Hepatocyte (in vitro differentiated cells): ENCODE results near the gene KLF2.

Experiments used
- EZH2 ChIP-seq: fragments of 200-600 bp; sonication (generic); IDR thresholded peaks from 2 replicates; pipeline ENCODE4 v1.6.1; 2016; ENCODE audit warnings: antibody characterized with exemption, mild to moderate bottlenecking, borderline replicate concordance
- EZH2phosphoT487 ChIP-seq: fragments of 200-600 bp; sonication (generic); IDR thresholded peaks from one replicate; pipeline ENCODE4 v1.6.1; 2018; ENCODE audit warnings: antibody characterized with exemption, mild to moderate bottlenecking, low read depth, moderate library complexity; ENCODE audit not compliant: unreplicated experiment, severe bottlenecking
- TF ChIP-seq, protein P1 (sequence below): fragments of 200-600 bp; sonication (generic); IDR thresholded peaks from 2 replicates; pipeline ENCODE4 v1.5.1; 2016; ENCODE audit warnings: antibody characterized with exemption, mild to moderate bottlenecking; ENCODE audit not compliant: poor library complexity

DNA sequence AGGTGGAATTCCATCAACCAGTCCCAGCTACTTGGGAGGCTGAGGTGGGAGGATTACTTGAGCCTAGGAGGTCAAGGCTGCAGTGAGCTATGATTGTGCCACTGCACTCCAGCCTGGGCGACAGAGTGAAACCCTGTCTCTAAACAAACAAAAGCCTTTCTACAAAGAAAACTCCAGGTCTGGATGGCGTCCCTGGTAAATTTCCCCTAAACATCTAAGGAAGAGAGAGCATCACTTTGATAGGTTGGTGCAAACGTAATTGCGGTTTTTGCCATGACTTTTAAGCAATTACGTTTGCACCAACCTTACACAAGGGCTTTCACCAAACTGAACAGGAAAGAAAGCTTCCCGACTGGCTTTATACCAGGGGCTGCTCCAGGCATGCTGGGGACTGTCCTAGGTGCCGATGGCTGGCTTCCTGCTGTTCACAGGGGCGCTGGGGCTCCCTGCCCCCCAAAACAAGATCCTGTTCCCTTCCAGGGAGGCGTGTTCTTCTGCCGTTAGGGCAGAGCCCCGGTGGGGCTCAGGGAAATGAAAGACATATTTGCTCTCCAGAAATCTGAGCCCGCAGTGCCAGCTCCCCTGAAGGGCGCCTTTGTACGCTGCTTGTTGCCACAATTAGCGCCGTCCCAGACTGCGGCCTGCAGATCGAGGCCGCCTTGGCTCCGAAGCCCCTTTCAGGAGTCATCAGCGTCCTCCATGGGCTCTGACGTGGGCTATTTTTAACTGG, 38.7 kb upstream of the KLF2 start:
- TF ChIP-seq, protein P1, sequence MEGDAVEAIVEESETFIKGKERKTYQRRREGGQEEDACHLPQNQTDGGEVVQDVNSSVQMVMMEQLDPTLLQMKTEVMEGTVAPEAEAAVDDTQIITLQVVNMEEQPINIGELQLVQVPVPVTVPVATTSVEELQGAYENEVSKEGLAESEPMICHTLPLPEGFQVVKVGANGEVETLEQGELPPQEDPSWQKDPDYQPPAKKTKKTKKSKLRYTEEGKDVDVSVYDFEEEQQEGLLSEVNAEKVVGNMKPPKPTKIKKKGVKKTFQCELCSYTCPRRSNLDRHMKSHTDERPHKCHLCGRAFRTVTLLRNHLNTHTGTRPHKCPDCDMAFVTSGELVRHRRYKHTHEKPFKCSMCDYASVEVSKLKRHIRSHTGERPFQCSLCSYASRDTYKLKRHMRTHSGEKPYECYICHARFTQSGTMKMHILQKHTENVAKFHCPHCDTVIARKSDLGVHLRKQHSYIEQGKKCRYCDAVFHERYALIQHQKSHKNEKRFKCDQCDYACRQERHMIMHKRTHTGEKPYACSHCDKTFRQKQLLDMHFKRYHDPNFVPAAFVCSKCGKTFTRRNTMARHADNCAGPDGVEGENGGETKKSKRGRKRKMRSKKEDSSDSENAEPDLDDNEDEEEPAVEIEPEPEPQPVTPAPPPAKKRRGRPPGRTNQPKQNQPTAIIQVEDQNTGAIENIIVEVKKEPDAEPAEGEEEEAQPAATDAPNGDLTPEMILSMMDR, result no peak
- no peak for TF ChIP-seq EZH2
- TF ChIP-seq EZH2phosphoT487, result no peak
